HG02973 (cell line): Measurements from ENCODE around the gene LRRC75A.
A peak's percentile ranks its signal among the peaks of the same experiment; 100 is the strongest.

Source experiments
- ATAC-seq: cut with Tn5 transposase; IDR thresholded peaks from one replicate; pipeline ENCODE4 v1.9.1; 2021; ENCODE audit warnings: moderate library complexity; ENCODE audit not compliant: unreplicated experiment

Gene LRRC75A

DNA sequence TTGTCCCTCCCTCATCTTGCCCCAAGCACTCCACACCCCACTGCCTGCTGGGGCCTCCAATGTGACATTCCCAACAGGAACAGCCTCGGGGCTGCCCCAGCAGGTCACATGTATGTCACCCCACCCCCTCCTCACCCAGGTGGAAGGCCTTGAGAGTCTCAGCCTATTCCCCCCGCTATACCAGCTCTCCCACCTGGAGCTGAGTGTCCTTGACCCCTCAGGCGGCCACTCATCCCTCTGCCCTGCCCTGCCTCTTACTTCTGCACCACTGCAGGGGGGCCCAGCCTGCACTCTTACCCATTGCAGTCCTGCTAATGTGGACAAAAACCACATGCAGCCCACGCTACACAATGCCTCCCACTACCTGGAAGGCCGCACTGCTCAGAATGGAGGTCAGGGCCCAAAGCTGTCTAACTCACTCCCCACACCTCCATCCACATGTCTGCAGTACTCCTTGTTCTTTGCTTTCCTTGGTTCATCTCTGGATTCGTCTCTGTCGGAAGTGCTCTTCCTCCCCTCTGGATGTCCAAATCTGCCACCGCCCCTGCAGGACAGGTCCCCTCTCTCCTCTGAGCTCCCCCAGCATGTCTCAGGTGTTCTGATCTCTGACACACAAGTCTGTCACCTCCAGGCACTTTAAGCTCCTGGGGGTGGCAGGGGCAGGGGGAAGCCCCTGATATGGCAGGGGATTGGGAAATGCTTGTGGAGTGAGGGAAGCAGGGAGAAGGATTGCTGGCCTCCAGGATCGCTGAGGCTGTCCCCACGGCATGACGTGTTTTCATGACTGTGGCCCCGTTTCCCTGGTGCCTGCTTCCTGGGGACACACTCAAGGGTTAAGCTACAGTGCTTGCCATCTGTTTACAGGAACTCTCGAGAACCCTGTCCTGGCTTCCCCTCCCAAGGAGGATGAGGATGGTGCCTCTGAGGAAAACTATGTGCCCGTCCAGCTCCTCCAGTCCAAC is 55.8 kb downstream of the LRRC75A start:
- no peak for ATAC-seq

DNA sequence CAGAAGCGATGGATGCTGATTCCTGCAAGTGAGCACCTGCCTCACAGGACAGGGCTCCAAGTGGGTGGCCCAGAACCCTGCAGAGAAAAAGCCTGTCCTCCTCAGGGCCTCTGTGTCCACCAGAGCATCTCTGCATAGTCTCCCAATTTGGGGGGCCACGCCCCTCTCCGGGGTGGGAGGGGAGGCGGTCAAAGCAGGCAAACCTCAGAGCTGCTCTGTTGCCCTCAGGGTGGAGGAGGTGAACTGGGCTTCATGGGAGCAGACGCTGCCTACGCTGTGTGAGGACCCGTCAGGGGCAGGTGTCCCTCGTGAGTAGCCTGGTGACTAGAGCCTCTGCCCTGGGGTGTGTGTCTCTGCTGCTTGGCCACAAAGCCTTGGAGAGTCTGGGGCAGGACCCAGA is 57.3 kb downstream of the LRRC75A start:
- ATAC-seq = no peak

DNA sequence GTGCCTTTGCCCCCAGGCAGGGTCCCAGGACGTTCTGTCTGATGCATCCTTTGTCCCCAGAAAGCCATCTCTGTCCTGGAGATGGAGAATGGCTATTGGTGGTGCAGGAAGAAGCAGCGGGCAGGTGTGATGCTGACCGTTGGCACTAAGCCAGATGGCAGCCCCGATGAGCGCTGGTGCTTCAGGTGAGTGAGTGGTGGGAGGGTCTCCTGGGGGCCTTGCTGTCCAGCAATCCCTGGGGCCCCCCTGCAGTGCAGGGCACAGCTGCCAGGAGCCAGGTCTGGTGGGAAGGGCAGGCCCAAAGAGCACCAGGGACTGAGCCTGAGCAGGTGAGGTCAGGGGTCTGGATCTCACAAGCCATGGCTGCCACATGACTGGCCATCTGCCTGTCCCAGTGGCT is 58.5 kb downstream of the LRRC75A start:
- ATAC-seq = no peak

DNA sequence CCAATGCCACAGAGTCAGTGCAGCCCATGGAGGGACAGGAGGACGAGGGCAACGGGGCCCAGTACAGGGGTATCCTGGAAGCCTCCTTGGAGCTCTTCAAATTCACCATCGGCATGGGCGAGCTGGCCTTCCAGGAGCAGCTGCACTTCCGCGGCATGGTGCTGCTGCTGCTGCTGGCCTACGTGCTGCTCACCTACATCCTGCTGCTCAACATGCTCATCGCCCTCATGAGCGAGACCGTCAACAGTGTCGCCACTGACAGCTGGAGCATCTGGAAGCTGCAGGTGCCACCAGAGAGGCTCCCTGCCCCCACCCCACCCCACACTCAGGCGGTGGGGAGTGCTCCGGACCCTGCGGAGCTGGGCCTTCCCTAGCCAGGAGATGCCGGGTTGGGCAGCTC is 60.0 kb downstream of the LRRC75A start:
- ATAC-seq = no peak

DNA sequence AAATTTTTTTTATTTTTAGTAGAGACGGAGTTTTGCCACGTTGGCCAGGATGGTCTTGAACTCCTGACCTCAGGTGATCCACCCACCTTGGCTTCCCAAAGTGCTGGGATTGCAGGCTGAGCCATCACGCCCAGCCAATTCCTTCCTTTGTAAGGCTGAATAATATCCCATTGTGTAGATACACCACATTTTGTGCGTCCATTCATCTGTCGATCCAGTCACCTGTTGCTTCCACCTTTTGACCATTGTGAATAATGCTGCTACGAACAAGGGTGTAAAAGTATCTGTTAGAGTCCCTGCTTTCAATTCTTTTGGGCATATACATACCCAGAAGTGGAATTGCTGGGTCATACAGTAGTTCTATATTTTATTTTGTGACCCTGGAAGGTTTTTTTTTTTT is 61.3 kb downstream of the LRRC75A start:
- no peak for ATAC-seq

DNA sequence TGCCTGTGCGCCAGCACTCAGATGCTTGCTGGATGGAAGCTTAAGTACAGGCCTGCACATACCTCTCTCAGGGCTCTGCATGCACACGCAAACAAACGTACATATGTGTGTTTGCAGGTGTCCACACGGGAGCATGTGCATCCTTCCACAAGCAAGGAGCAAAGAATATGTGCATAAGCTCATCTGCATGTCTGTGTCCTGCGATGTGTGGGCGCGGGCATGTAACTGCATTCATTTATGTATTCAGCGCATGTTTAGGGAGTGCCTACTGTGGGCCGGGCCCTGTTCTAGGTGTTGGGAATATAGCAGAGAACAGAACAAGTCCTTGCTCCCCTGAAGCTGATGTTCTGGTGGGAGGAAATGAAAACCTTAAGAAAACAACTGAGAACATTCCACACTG is 62.9 kb downstream of the LRRC75A start:
- no peak for ATAC-seq

DNA sequence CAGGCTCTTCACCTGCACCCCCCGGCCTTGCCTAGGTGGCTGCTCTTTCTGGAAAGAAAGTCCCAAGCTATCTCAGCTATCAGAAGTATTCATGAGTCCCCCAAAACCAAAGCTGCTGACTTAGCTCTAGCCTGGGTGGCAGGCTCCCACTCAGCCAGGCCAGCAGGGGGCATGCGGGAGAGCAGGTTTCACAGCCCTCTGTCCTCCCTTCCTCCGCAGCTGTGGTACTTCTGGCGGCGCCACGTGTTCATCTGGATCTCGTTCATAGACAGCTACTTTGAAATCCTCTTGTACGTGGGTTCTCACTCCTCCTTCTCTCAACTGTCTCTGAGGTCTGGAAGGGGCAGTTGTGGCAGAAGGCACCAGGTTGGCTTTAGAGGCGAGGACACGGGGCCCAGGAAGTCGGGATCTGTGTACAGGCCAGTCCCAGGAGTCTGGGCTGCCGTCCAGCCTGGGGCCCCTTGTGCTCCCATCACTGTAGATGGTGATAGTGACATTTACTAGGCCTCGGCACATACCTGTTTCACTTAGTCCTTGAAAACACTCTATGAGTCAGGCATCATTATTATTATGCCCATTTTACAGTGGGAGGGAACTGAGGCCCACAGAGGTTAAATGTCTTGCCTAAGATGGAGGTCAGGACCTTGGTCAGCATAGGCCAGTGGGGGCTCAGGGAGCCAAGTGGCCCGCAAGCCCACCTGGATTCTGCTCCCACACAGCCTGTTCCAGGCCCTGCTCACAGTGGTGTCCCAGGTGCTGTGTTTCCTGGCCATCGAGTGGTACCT is 63.7 kb downstream of the LRRC75A start:
- no peak for ATAC-seq

DNA sequence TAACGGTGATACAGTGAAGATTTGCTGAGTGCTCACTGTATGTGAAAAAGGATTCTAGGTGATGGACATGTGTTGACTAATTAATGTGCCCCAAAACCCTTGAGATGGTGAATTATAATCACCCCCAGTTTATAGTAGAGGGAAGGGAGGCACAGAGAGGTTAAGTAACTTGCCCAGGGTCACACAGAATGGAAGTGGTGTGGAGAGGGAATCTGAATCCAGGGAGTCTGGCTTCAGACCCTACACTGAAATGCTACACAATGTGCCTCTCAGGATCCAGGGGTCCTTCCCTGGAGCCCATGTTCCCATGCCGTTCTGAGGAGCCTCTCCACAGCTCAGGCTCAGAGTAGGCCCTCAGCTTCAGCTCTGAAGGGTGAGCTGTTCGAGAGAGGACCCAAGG is 65.0 kb downstream of the LRRC75A start:
- no peak for ATAC-seq

DNA sequence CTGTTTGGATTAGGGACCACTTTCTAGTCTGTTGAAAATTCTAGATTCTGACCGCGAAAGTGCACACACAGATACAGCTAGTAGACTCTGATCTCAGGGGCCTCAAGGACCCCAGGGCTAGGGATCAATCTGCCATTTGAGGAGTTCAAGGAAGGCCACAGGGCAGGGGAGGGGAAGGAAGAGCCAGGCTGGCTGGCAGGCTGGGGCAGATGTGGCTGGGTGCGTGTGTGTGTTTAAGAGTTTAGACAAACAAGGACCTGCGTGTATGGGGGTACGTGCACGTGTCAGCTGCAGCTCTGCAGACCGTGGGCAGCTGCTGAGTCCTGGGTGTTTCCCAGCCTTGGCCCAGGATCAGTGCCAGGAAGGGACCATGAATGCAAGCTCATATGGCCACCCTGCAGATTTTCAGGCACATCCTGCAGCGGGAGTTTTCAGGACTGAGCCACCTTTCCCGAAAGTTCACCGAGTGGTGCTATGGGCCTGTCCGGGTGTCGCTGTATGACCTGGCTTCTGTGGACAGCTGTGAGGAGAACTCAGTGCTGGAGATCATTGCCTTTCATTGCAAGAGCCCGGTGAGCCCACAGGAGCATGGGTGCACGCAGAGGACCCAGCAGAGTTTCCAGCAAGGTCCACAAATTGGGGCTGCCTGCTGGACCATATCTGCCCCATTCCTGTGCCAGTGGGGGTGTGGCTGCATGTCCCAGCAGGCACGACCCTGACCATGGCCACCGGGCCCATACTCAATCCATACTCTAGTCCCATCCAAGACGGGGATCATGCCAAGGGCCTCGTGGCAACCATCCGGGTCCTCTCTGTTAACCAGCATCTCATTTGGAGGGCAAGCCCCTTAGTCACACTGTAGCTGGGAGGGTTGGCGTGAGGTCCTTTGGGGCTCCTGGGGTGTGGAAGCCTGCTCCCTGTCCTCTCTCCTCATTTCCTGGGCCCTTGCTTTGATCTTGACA is 66.0 kb downstream of the LRRC75A start:
- no peak for ATAC-seq

DNA sequence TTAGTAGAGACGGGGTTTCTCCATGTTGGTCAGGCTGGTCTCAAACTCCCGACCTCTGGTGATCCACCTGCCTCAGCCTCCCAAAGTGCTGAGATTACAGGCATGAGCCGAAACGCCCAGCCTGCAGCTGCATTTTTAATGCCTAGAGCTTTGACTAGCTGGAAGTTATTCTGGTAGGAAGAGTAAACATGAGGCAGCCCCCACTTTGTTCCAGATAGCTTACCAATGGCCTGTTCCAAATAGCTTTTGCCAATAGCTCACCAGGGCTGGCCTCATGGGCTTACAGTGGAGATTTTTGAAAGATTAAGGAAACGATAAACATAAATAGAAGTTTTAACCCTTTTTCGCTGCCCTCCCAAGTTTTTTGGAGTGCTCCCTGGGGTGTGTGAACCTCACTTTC is 66.8 kb downstream of the LRRC75A start:
- no peak for ATAC-seq

DNA sequence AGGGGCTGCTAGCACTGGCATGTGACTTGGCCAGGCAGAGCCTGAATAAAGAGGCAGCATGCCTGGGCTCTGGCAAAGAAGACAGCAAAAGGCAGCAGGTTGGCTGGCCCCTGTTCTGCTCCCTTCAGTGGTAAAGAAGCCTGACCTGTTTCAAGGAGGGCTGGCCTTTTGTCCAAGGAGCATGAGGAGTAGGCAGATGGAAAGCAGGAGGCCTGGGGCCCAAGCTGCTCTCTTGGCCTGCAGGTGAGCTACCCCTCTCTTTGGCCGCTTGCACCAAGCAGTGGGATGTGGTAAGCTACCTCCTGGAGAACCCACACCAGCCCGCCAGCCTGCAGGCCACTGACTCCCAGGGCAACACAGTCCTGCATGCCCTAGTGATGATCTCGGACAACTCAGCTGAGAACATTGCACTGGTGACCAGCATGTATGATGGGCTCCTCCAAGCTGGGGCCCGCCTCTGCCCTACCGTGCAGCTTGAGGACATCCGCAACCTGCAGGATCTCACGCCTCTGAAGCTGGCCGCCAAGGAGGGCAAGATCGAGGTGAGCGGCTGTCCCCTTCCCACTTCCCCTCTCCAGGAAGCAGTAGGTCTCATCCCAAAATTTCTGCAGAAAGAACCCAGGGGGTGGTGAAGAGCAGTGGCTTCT is 68.6 kb downstream of the LRRC75A start:
- ATAC-seq = no peak

DNA sequence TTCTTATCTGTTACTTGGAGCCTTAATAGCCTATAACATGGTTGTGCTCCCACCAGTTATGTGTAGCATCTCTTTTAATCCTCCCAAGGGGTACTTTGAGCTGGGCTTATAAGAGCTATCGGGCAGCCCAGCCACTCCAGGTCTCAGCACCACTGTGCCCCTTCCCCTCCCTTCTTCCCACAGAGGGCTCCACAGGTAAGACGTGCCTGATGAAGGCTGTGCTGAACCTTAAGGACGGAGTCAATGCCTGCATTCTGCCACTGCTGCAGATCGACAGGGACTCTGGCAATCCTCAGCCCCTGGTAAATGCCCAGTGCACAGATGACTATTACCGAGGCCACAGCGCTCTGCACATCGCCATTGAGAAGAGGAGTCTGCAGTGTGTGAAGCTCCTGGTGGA is 69.6 kb downstream of the LRRC75A start:
- no peak for ATAC-seq

DNA sequence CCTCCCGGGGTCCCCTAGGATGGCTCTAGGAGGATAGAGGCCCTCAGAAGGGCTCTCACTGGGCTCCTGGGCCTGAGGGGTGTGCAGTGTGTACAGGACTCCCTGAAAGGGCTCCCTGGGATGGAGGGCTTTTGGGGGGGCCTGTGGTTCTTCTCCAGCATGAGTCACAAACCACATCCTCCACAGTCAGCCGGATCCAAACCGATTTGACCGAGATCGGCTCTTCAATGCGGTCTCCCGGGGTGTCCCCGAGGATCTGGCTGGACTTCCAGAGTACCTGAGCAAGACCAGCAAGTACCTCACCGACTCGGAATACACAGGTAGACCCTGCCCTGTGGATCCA is 72.1 kb downstream of the LRRC75A start:
- no peak for ATAC-seq

DNA sequence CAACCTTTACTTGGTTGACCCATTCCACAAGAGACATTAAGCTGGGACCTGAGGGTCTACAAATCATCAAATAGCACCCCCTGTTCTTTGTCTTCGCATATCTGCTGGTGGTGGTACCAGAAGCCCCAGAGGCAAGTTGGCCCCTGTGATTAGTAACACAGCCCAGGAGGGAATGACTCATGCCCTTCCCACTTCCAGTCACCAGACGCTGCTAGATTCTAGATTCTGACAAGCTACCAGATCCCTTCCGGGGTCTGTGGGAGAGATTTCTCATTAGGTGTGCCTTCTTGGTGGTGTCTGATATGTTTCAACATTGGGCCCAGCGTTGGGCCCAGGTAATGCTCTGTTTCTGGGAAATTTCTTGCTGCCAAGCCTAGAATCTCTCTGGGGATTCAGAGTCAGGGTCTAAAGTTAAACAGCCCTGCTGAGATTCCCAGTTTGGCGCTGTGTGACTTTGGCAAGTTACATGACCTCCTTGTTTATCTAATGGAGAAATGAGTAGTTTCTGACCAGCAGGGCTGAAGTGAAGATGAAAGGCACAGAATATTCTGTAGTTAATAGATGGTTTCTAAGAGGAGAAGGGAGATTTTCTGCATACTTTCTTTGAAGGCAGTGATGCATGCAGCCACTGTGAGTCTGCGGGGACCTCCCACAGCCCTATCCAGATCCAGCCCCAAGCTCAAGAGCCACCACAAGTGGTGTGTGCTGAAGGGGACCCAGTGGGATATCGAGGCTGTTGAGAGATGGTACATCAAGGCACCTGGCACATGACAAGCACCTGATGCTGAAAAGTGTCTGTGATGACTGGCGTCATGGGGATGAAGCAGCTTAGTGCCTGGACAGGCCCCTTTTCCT is 72.7 kb downstream of the LRRC75A start:
- peak; percentile 48 for ATAC-seq

DNA sequence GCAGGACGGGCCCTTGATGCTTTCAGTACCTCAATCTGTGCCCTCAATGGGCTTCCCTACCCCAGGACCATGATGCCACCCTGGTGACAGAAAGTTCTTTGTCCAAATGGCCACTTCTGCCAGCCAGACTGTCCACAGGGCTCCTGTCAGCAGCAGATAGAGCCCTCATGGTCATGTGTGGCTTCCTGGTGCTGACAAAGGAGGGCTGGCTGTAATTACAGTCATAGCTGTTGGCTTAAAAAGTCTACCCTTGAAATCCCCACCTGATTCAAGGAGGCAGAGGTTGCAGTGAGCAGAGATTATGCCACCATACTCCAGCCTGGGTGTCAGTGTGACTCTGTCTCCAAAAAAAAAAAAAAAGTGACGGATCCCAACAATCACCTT is 73.3 kb downstream of the LRRC75A start:
- ATAC-seq = no peak

DNA sequence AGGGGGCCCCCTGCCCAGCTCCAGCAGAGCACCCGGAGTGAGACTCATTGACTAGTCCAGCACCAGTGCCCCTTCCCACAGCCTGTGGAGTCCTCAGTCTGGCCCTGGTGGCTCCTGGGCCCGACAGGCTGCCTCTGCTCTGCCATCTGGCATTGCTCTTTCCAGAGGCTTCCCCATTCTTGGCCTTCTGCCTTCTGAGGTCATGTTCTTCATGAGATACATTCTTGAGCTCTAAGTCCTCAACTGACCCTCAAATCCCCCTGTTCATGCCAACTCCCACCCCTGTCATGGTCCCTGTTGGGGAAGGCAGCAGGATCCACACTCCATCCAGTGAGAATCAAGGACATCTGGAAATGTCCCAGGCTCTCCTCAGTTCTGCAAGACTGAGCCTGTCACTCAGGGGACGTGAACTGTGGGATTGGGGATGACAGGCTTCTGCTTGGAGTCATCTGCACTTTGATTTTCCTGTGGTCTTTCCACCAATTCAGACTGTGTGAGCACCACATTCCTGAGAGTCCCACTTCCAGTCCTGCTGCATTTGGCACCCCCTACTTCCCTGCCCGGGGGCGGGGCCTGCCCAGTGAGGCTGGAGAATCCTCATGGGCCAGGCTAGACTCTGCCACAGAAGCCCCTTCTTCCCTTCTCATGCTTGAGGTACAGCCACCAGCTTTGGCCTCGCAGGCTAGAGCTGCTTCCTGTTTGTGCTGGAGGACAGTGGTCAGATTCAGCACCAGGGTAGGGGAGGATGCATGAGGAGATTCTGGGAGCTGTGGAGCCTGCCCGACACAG is 73.9 kb downstream of the LRRC75A start:
- no peak for ATAC-seq

DNA sequence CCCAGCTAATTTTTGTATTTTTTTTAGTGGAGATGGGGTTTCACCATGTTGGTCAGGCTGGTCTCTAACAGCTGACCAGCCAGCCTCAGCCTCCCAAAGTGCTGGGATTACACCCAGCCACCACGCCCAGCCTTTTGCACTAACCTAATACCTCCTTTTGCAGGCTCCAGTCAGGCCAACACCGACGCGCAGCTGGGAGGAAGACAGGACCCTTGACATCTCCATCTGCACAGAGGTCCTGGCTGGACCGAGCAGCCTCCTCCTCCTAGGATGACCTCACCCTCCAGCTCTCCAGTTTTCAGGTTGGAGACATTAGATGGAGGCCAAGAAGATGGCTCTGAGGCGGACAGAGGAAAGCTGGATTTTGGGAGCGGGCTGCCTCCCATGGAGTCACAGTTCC is 74.6 kb downstream of the LRRC75A start:
- ATAC-seq = no peak

DNA sequence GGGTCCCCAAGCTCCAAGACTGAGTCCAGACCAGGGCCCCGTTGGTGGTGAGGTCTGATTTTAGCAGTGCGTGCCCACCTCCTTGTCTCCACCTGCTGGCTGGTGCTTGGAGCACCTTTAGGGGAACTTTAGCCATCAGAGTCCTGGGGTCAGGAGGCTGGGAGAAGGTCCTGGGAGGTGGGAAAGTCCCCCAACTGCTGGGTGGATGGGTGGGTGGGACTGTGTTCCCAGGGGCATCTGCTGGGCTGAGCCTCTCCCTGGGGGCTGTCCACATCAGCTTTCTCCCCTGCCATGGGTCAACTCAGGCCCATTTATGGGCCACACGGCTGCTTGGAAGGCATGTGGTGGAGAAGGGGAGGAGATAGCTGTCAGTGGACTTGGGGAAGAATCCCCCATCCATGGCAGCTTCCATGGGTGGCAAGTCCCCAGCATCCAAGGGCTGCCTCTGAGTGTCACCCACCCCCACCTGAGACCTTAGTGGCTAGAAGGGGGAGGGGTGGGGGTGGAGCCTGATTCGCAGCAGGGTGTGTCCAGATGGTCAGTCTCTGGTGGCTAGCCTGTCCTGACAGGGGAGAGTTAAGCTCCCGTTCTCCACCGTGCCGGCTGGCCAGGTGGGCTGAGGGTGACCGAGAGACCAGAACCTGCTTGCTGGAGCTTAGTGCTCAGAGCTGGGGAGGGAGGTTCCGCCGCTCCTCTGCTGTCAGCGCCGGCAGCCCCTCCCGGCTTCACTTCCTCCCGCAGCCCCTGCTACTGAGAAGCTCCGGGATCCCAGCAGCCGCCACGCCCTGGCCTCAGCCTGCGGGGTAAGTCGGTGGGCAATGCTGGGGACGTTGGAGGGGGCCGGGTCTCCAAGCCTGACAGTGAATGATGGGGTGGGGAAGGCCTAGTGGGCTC is 76.7 kb downstream of the LRRC75A start, which contains the start of gene TRPV2:
Gene TRPV2, plus strand, starts transcription at position 541 of the 894 bp plus-strand sequence. CDS start 2,098 bp downstream, outside the sequence.
- no peak for ATAC-seq
